Sciatic nerve (tissue), 2 donors: ENCODE data around the gene DONSON. TPM values are rescaled to one million over a fixed set of nuclear protein-coding genes. Genes with fewer than 3 reads are reported as not detected.

Source experiments
- ATAC-seq: fragments of 200-7000 bp; cut with Tn5 transposase; one replicate; pipeline ENCODE4 v1.9.1; 2020; ENCODE audit warnings: mild to moderate bottlenecking, moderate library complexity
- DNase-seq: peaks from one replicate; pipeline ENCODE4 v3.0.0-alpha.2; 2020; ENCODE audit warnings: low spot score
- intact Hi-C: fragments of 100-400 bp; cut with DNase I; formaldehyde crosslinking; loops from one replicate; pipeline ENCODE4 v1.14.2; 2022
- total RNA-seq: library from RNA; stranded (reverse); fragmentation: NEBNext Ultra II Directional; extraction: Animal tissue kit (Norgen Biotek cat#: 25700); gene quantifications from one replicate; pipeline ENCODE4 v1.2.1, GENCODE V29; 2021
- donor health status: DM: no; HTN: no; CAD: no.
- donor health status: DM: no; HTN: no; CAD: no.

DONSON gene
- total RNA-seq, 1 donor from 2014 or later, result 15.3 TPM

DNA sequence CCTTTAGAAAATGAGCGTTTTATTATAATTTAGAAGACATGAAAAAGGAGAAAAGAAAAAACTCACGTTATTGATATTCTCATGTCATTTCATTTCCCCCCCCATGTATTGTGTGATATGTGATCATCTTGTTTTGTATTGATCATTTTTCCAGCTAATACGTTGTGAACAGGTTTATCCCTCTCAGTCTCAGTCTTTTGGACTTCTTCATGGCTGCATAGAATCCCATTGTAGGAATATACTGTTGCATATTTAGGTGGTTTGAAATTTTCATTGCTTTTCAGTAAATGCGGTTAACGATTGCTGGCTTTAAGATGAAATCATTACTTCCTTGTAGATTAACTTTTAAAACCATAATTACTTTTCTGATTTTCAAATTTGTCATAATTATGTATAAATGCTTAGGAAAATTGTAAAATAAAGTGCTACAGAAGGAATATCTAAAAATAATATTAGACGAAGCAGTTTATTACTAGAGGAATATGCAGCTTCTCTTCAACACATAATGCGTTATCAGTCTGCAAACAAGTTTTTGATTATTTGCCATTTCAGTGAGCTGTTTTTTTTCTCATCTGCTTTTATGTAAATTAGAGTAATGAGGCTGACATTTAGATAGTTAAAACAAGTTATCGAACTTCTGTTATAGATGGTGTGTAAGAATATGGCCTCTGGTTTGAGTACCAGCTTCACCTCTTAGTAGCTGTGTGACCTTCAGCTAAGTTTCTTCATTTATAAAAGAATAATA lies 43.9 kb downstream of the DONSON start:
- no peak for ATAC-seq
- no peak for DNase-seq
- intact Hi-C loops, result no loop called here

DNA sequence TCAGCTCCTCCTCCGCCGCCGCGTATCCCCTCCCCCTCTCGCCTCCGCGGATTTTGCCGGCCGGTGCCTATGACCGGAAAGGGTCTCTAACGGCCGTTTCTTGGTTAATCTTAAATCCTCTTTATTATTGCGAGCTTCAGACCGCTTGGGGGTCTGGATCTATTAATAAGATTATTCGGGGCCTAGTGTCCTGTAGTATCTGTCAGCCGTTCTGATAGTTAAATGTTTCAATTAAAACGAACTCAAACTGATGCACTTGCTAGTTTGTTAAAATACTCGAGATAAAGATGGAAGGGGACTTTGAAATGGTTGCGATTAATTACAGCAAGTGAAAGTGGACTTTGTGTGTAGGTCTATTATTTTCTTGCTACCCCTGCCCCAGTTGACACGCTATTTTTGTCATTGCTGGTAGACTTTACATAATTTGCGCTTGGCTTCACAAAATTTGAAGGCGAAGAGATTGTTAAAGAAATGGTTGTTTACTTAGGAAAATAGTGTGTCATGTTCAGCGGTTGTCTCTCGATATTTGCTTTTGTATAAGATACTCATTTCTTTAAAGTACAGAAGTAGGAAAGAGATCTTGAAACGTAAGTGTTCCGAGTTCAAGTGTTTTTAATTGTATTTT lies 44.9 kb downstream of the DONSON start:
- intact Hi-C loops, result no loop called here
- DNase-seq, result peak; percentile 89
- peak; percentile 48 for ATAC-seq

DNA sequence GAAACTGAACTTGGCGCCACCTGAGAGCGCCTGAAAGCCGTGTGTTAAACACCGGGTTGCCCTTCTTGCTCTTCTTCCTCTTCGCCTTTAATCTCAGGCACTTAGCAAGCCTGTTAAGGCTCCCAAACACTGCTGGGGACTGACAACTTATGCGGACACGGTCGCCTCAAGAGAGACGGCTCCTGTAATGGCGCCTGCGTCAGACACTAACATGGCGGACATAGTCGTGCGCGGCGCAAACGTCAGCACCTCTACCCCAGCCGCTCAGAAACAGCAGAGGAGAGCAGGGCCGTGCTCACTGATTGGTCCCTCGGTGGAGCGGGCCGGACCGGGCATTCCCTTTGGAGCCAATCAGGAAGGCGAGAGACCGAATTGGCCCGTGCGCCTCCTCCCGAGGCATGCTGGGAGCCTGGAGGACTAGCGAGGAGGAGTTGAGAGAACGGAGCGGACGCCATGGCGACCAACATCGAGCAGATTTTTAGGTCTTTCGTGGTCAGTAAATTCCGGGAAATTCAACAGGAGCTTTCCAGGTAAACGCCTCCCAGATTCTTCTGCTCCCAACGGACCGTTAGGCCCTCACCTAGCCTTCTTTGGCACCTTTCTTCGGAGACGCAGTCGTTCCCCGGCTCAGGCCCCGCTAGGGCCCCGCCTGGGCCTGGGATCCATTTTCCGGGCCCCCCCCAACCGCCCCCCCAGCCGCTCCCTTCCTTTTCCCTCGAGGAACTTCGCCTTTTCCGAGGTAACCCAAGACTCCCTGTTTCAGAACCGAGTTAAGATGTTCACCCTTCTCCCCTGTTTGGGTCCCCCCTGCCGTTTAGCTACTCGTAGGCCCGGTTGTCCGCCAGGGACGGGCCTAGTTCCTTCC lies 45.6 kb downstream of the DONSON start, which contains the start of gene SON:
Gene SON (plus strand): TSS at position 399 of the 865 bp plus-strand sequence. CDS start 55 bp downstream, at position 454.
- ATAC-seq, result peak; percentile 99
- DNase-seq, result peak; percentile 98
- intact Hi-C loops, result no loop called here

DNA sequence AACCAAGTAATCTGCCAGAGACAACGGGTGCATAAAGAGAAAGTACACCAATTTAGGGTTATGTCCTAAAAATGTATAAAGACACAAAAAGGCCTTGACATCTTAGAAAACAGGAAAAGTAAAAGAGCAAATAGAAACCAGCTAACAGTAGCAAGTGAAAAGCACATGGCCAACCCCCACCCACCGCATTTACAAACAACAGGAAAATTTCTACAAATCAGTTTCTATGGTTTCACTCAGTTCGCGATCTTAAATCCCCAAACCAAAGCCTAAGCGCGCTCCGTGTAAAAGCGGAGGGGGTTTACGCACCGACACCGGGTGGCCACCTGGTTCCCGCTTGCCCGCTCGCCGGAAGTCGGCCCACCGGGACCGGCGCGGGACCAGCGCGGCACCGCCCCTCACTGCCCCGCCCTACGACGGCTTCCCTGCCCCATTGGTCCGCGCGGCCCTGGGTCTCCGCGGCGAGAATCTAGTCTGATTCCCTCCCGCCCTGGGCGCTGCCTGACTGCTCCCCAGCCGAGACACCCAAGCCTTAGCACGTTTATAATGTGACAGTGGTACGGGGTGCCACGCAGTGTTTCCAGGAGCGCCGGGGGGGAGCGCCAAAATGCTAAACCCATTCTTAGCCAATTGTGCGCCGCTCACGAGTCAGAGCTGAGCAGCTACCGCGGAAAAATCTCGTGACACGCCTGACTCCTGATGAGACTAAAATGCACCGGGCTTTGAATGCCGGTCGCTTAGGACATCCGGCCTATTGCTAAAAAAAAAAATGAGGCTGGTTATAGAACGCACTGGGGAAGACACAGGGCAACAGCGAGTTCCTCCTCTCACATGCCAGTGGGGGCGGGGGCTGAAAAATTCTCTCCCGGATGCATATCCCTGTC lies 46.5 kb downstream of the DONSON start, which contains the start of gene GART:
Gene GART (minus strand): TSS at position 362 of the 884 bp plus-strand sequence. CDS start 2,802 bp downstream, outside the sequence.
- intact Hi-C loops, result no loop called here
- DNase-seq (peak; percentile 91), ATAC-seq (peak; percentile 92)

DNA sequence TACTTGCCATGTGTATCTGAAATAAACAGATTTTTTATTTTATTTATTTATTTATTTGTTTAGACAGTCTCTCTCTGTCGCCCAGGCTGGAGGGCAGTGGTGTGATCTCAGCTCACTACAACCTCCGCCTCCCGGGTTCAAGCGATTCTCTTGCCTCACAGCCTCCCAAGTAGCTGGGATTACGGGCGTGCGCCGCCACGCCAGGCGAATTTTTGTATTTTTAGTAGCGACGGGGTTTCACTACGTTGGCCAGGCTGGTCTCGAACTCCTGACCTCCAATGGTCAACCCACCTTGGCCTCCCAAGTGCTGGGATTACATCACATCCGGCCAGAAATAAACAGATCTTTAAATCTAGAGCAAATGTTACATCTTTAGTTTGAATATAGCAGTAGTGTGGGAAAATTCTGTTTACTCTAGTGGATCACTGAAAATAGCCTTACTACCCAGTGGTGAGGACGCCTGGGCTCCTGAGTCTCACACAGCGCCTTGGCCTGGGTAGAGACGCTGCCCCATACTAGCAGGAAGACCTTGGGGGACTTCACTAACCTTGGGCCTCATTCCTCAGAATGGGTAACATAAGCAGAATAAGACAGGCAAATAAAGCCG lies 47.3 kb downstream of the DONSON start:
- DNase-seq (no peak), ATAC-seq (no peak)
- intact Hi-C loops, result no loop called here

DNA sequence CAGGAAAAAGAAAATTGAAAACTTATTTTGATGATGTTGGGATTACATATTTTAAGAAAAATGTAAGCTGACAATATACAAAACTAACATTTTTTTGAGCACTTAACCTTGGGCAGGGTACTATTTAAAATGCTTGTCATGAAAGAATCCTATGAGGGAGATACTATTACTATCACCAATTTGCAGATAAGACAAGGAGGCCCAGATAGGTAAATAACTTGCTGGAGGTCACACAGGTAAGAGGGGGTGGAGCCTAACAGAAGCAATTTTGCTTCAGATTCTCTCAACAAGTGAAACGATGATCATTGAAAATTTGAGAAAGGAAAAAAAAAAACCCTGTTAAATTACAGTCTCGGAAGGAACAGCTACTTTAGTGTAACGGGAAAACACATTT lies 47.8 kb downstream of the DONSON start:
- DNase-seq (no peak), ATAC-seq (no peak)
- intact Hi-C loops, result no loop called here

DNA sequence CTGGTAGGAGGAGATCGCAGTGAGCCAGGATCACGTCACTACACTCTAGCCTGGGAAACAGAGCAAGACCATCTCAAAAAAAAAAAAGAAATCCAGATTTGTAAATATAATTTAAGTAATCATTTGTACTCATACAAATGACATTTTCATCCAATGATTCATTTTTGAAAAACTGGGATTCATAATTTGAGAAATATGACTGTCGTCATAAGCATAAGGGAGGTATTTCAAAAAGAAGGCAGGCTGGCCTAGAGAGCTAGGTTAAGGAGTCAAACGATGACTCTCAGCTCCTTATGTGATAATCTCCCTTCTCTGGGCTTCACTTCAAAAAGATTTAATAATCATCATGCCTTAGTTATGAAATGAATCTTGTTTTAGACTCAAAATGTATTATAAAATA lies 48.9 kb downstream of the DONSON start:
- no peak for DNase-seq
- intact Hi-C loops, result no loop called here
- no peak for ATAC-seq

DNA sequence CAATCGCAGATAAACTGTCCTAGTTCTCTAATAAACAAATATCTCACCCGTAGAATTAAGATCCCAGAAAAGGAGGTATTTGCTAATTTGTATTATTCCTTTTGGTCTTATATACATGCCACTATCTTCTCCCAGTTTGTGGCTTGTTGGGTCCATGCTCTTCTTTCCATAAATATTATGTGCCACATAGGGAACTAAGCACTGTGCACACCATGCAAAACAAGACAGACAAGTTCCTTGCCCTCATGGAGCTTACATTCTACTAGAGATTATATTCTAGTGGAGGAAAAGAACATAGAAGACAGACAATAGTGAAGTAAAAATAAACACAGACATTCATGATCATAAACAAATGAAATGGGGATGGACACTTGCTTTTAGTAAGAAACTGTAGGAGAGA lies 51.3 kb downstream of the DONSON start:
- DNase-seq (no peak), ATAC-seq (no peak)
- intact Hi-C loops, result no loop called here

DNA sequence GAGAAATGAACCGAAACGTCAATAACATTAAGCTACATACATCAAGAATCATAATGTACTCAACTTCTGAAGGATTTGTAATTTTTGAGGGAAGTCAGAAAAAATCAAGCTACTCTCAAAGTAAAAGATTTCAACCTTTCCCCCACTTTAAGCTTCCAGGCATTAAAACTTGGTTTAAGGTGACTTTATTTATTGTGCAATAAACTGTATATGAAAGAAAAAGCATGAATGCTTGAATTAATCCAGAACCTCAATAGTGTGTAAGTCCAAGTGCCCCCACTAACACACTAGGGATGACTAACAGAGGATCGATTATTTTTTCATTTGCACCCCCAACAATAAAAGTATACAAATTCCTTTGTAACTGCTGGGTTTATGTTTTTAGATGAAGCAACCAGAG lies 57.5 kb downstream of the DONSON start:
- intact Hi-C loops, result no loop called here
- ATAC-seq (no peak), DNase-seq (no peak)

Other genes with a start within 250 kb of the DONSON start
- 70.1 TPM for gene IFNGR2, start 185.3 kb downstream of the DONSON start, total RNA-seq
- gene TMEM50B, start 108.7 kb downstream of the DONSON start, total RNA-seq, result 60.9 TPM
- 2.2 TPM for gene DNAJC28, start 97.0 kb downstream of the DONSON start, total RNA-seq
- 63.0 TPM for gene GART, start 46.6 kb downstream of the DONSON start, total RNA-seq
- gene SON, start 45.6 kb downstream of the DONSON start, total RNA-seq, result 375 TPM
- gene CRYZL1, start 53.1 kb upstream of the DONSON start, total RNA-seq, result 59.2 TPM
- 88.8 TPM for gene ITSN1, start 53.8 kb upstream of the DONSON start, total RNA-seq